HL-60 (cell line): ENCODE data around the gene TMEM201.

Source experiments
- DNase-seq, 2 experiments: peaks; one replicate each; pipeline ENCODE4 v3.0.0-alpha.2; 2010 to 2020; ENCODE audit warnings: low read depth in 1 of 2, low spot score in 1 of 2
- H3K27ac ChIP-seq: fragments of 250-450 bp; sonication (Bioruptor Pico); replicated peaks from 2 replicates; pipeline ENCODE4 v1.5.1; 2020; ENCODE audit warnings: mild to moderate bottlenecking, moderate library complexity
- H3K27me3 ChIP-seq: fragments of 250-450 bp; sonication (Bioruptor Pico); 2 replicates; pipeline ENCODE4 v1.5.1; 2021; ENCODE audit warnings: mild to moderate bottlenecking, moderate library complexity; ENCODE audit not compliant: insufficient read depth, poor library complexity, severe bottlenecking
- H3K4me3 ChIP-seq: replicated peaks from 2 replicates; pipeline ENCODE4 v1.5.1; 2011; ENCODE audit warnings: mild to moderate bottlenecking, control low read depth, low read length; ENCODE audit not compliant: insufficient read depth
- GABPA ChIP-seq: IDR thresholded peaks from 2 replicates; pipeline ENCODE4 v1.6.1; 2012; ENCODE audit warnings: low read depth
- POLR2AphosphoS5 ChIP-seq: IDR thresholded peaks from 2 replicates; pipeline ENCODE4 v1.6.1; 2012; ENCODE audit warnings: low read depth
- SPI1 ChIP-seq: IDR thresholded peaks from 2 replicates; pipeline ENCODE4 v1.6.1; 2012; ENCODE audit warnings: low read depth, mild to moderate bottlenecking, borderline replicate concordance
- TF ChIP-seq, protein P1 (sequence below): IDR thresholded peaks from 2 replicates; pipeline ENCODE4 v1.6.1; 2012; ENCODE audit warnings: low read depth; ENCODE audit not compliant: insufficient replicate concordance
- TF ChIP-seq, protein P2 (sequence below): IDR thresholded peaks from one replicate; pipeline ENCODE4 v1.5.1; 2011; ENCODE audit warnings: low read length, control low read depth, inconsistent platforms; ENCODE audit not compliant: insufficient read depth

Gene TMEM201

DNA sequence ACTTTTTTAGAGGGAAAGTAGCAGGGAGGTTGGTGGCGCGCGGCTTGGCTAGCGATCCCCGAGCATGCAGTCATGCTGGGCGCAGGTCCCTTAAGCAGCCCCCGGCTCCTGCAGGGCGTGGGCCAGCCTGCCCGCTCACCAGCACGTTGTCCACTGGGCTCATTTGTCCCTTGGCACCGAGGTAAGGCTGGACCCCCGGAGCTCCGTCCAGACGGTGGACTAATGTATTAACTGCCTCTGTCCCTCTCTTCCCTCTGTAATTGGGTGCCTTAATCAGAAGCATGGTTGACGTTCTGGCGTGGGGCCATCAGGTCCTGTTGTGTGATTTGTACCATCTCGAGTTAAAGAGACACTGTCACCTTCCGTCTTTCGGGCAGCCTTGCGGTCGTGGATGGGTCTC is 17.7 kb downstream of the TMEM201 start:
- TF ChIP-seq, protein P1, sequence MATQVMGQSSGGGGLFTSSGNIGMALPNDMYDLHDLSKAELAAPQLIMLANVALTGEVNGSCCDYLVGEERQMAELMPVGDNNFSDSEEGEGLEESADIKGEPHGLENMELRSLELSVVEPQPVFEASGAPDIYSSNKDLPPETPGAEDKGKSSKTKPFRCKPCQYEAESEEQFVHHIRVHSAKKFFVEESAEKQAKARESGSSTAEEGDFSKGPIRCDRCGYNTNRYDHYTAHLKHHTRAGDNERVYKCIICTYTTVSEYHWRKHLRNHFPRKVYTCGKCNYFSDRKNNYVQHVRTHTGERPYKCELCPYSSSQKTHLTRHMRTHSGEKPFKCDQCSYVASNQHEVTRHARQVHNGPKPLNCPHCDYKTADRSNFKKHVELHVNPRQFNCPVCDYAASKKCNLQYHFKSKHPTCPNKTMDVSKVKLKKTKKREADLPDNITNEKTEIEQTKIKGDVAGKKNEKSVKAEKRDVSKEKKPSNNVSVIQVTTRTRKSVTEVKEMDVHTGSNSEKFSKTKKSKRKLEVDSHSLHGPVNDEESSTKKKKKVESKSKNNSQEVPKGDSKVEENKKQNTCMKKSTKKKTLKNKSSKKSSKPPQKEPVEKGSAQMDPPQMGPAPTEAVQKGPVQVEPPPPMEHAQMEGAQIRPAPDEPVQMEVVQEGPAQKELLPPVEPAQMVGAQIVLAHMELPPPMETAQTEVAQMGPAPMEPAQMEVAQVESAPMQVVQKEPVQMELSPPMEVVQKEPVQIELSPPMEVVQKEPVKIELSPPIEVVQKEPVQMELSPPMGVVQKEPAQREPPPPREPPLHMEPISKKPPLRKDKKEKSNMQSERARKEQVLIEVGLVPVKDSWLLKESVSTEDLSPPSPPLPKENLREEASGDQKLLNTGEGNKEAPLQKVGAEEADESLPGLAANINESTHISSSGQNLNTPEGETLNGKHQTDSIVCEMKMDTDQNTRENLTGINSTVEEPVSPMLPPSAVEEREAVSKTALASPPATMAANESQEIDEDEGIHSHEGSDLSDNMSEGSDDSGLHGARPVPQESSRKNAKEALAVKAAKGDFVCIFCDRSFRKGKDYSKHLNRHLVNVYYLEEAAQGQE: no peak
- no peak for TF ChIP-seq GABPA
- TF ChIP-seq POLR2AphosphoS5: no peak

DNA sequence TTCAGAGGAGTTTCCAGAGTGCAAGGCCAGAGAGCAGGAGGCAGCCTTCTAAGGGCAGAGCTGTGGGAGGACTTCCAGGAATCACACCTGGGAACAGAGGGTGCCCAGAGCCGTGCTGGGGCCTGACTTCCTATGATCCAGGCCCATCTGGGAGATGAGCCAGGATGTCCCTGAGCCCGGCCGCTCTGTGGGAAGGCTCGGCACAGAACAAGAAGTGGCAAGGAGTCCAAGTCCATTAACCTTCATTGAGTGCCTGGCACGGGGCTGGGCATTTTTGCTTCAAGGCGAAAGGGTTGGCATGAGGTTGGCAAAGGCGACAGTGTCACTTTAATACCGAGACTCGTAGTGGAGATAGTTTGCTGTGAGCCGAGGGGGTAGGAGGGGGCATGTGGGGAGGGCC is 18.2 kb downstream of the TMEM201 start:
- H3K27ac ChIP-seq: no peak overlapping the region
- no peak for DNase-seq
- H3K27me3 ChIP-seq: no peaks in the 10 kb centered on the region
- no peak overlapping the region for H3K4me3 ChIP-seq
- TF ChIP-seq, protein P1: no peak
- TF ChIP-seq SPI1: no peak
- no peak for TF ChIP-seq GABPA
- TF ChIP-seq POLR2AphosphoS5: no peak
- TF ChIP-seq, protein P2, sequence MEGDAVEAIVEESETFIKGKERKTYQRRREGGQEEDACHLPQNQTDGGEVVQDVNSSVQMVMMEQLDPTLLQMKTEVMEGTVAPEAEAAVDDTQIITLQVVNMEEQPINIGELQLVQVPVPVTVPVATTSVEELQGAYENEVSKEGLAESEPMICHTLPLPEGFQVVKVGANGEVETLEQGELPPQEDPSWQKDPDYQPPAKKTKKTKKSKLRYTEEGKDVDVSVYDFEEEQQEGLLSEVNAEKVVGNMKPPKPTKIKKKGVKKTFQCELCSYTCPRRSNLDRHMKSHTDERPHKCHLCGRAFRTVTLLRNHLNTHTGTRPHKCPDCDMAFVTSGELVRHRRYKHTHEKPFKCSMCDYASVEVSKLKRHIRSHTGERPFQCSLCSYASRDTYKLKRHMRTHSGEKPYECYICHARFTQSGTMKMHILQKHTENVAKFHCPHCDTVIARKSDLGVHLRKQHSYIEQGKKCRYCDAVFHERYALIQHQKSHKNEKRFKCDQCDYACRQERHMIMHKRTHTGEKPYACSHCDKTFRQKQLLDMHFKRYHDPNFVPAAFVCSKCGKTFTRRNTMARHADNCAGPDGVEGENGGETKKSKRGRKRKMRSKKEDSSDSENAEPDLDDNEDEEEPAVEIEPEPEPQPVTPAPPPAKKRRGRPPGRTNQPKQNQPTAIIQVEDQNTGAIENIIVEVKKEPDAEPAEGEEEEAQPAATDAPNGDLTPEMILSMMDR: no peak

More for the DNA sequence above, 17.7 kb downstream of the TMEM201 start:
- no peak overlapping the region for H3K27ac ChIP-seq
- no peak for DNase-seq
- H3K27me3 ChIP-seq: no peaks in the 10 kb centered on the region
- H3K4me3 ChIP-seq: no peak overlapping the region

DNA sequence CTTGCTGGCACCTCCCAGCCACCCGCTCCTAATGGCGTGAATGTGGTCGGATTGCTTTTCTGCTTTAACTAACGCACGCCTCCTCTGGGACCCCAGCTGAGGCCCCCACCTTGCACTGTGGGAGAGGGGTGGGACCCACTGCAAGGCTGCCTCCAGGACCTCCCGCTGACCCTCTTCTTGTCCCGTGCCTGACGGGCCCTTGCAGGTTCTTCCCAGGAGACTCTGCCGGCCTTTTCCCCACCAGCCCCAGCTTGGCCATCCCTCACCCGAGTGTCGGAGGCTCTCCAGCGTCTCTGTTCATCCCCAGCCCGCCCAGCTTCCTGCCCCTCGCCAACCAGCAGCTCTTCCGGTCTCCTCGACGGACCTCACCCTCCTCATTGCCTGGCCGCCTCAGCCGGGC is 18.6 kb downstream of the TMEM201 start:
- TF ChIP-seq GABPA (no peak), POLR2AphosphoS5 (no peak), SPI1 (no peak)
- TF ChIP-seq, protein P2: no peak
- TF ChIP-seq, protein P1: no peak
- H3K27ac ChIP-seq: no peak overlapping the region
- no peak overlapping the region for H3K4me3 ChIP-seq
- DNase-seq: no peak
- H3K27me3 ChIP-seq: no peaks in the 10 kb centered on the region
